CD4-positive, CD25-positive, alpha-beta regulatory T cell (primary cell): ENCODE measurements around the gene GBP7. TPM values are rescaled to one million over a fixed set of nuclear protein-coding genes. Genes with fewer than 3 reads are reported as not detected.
A peak's percentile ranks its signal among the peaks of the same experiment; 100 is the strongest.

Experiments used
- ATAC-seq, 2 donors: fragments of 150-1000 bp; cut with Tn5 transposase; one replicate each; pipeline ENCODE4 v1.10.0; 2021; ENCODE audit warnings: low read depth in 2 of 2, moderate number of reproducible peaks in 2 of 2, moderate library complexity in 1 of 2
- DNase-seq, 3 donors: peaks; one replicate each; pipeline versions ENCODE4 v3.0.0 to v3.0.0-alpha.2; 2012 to 2022; ENCODE audit warnings: mixed read lengths in 1 of 3
- H3K27ac ChIP-seq: one replicate; pipeline ENCODE4 v1.7.0; 2013; ENCODE audit warnings: mild to moderate bottlenecking, low read length; ENCODE audit not compliant: insufficient read depth, poor library complexity, severe bottlenecking
- H3K27me3 ChIP-seq: one replicate; pipeline ENCODE4 v1.7.0; 2013; ENCODE audit warnings: low read length; ENCODE audit not compliant: control insufficient read depth, insufficient read depth
- H3K36me3 ChIP-seq: one replicate; pipeline ENCODE4 v1.7.0; 2013; ENCODE audit warnings: mild to moderate bottlenecking, low read length, moderate library complexity; ENCODE audit not compliant: control insufficient read depth, insufficient read depth
- H3K4me1 ChIP-seq: 2 replicates; pipeline ENCODE4 v1.7.0; 2013; ENCODE audit warnings: mild to moderate bottlenecking, low read length; ENCODE audit not compliant: insufficient read depth, control insufficient read depth, poor library complexity, severe bottlenecking
- H3K4me3 ChIP-seq: one replicate; pipeline ENCODE4 v1.7.0; 2013; ENCODE audit warnings: low read depth, mild to moderate bottlenecking, low read length, moderate library complexity
- H3K9me3 ChIP-seq, 2 experiments: 1 replicate in 1 of 2; 2 replicates in 1 of 2; pipeline ENCODE4 v1.7.0; 2013; ENCODE audit warnings: low read length in 2 of 2, mild to moderate bottlenecking in 1 of 2, moderate library complexity in 1 of 2; ENCODE audit not compliant: control insufficient read depth in 2 of 2
- H3K27ac Mint-ChIP-seq, 3 donors: one replicate each; pipeline ENCODE4 v1.8.0; 2020 to 2022; ENCODE audit warnings: mild to moderate bottlenecking in 3 of 3, mixed read lengths in 3 of 3, moderate library complexity in 2 of 3
- H3K27me3 Mint-ChIP-seq: one replicate; pipeline ENCODE4 v1.8.0; 2022; ENCODE audit warnings: mild to moderate bottlenecking, mixed read lengths
- H3K36me3 Mint-ChIP-seq: one replicate; pipeline ENCODE4 v1.8.0; 2020; ENCODE audit warnings: mixed read lengths
- H3K4me1 Mint-ChIP-seq, 4 donors: one replicate each; pipeline ENCODE4 v1.8.0; 2020 to 2022; ENCODE audit warnings: mixed read lengths in 4 of 4, mild to moderate bottlenecking in 1 of 4
- H3K4me3 Mint-ChIP-seq, 4 donors: one replicate each; pipeline ENCODE4 v1.8.0; 2020 to 2022; ENCODE audit warnings: mild to moderate bottlenecking in 4 of 4, mixed read lengths in 4 of 4, moderate library complexity in 3 of 4
- H3K9me3 Mint-ChIP-seq, 7 donors: one replicate each; pipeline ENCODE4 v1.8.0; 2020 to 2022; ENCODE audit warnings: mixed read lengths in 7 of 7, mild to moderate bottlenecking in 3 of 7, moderate library complexity in 2 of 7
- polyA plus RNA-seq, 4 donors: library from polyadenylated mRNA; unstranded; fragments of 300-500 nt; fragmentation: Illumina TruSeq; gene quantifications; one replicate each; pipeline ENCODE4 v1.2.3, GENCODE V29; 2021
- total RNA-seq: library from RNA; stranded (reverse); gene quantifications from one replicate; pipeline ENCODE4 v1.2.3, GENCODE V29; 2022

GBP7 gene
- total and polyA plus RNA-seq, 5 donors from 2014 or later, result 0.11 to 0.20 TPM; not detected in 3

- no peak overlapping the region for H3K27ac Mint-ChIP-seq
- Histone ChIP-seq H3K9me3 (no peaks in the 10 kb centered on the region), H3K27me3 (peaks cover 2% of the 10 kb centered on the region), H3K27ac (no peak overlapping the region), H3K36me3 (no peaks in the 10 kb centered on the region), H3K4me3 (no peak overlapping the region), H3K4me1 (no peaks in the 10 kb centered on the region)
- no peaks in the 10 kb centered on the region for H3K36me3 Mint-ChIP-seq
- peaks cover 0 to 12% (median 1%) of the 10 kb centered on the region in 4 donors for H3K4me1 Mint-ChIP-seq
- peaks cover 20% of the 10 kb centered on the region for H3K27me3 Mint-ChIP-seq
- DNase-seq (no peak), ATAC-seq (no peak)
- peaks cover 0 to 2% (median 0%) of the 10 kb centered on the region in 7 donors for H3K9me3 Mint-ChIP-seq
- H3K4me3 Mint-ChIP-seq, result no peak overlapping the region
These were observed 26.6 kb downstream of the GBP7 start for GRCh38 chr1:89149229-89149628.

DNA sequence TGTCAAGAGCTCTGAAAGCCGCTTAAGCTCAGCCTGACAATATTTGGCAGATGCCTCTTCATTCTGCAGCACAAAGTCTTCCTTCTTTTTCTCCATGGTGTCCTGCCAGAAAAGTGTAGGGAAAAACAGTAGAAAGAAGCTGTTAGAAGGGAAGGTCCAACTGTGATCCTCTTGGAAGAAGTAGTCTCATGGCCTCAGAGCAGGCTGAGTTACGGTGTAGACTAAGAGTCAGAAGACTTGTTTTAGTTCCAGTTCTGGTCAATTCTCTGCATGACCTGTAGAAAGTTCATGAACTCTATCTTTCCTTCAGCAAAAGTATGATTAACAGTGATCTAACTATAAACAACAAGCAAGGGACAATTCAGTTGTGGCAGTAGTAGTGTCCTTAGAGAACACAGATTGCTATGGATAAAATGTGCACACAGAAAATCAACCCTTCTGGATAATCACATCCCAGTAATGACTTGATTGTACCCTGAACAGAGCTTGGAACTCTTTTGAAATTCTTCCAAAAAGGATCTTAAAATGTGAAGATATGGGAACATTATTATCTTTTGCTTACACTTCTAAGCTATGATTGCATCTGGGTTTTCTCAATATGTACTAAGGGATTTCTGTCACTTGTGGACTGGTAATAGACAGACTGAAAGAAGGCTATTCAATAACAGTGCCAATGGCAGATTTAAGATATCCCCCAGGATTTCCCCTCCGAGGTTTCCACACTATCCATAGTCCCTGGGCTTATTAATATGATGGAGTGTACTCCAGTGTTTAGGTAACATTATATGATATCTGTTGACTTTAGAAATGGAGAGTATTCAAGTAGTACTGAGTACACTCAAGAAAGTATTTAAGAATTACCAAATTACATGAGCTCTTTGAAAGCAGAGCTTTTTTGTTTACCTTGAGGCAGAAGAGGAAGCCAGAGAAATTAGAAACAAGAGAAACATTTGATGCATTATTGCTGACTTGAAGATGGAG, 27.8 kb downstream of the GBP7 start:
- Mint-ChIP-seq H3K4me3 (no peak overlapping the region), H3K27me3 (peaks cover 20% of the 10 kb centered on the region), H3K36me3 (no peaks in the 10 kb centered on the region), H3K9me3 (no peaks in the 10 kb centered on the region), H3K27ac (no peak overlapping the region), H3K4me1 (peaks cover 0 to 12% (median 1%) of the 10 kb centered on the region in 4 donors)
- no peak overlapping the region for H3K4me3 ChIP-seq
- H3K9me3 ChIP-seq, result no peaks in the 10 kb centered on the region
- no peak overlapping the region for H3K27ac ChIP-seq
- ATAC-seq (no peak), DNase-seq (no peak)
- no peaks in the 10 kb centered on the region for H3K4me1 ChIP-seq
- H3K27me3 ChIP-seq, result peaks cover 2% of the 10 kb centered on the region
- H3K36me3 ChIP-seq, result no peaks in the 10 kb centered on the region

- H3K27me3 ChIP-seq, result peaks cover 2% of the 10 kb centered on the region
- H3K36me3 ChIP-seq, result no peaks in the 10 kb centered on the region
- ATAC-seq, result no peak
- H3K4me3 ChIP-seq, result no peak overlapping the region
- Mint-ChIP-seq H3K4me1 (peaks cover 0 to 12% (median 2%) of the 10 kb centered on the region in 4 donors), H3K27me3 (peaks cover 20% of the 10 kb centered on the region), H3K9me3 (no peaks in the 10 kb centered on the region), H3K27ac (no peak overlapping the region), H3K36me3 (no peaks in the 10 kb centered on the region), H3K4me3 (no peak overlapping the region)
- no peaks in the 10 kb centered on the region for H3K9me3 ChIP-seq
- H3K27ac ChIP-seq, result no peak overlapping the region
- DNase-seq, result no peak
- H3K4me1 ChIP-seq, result no peaks in the 10 kb centered on the region
These were observed 29.1 kb downstream of the GBP7 start for GRCh38 chr1:89146721-89147120.

DNA sequence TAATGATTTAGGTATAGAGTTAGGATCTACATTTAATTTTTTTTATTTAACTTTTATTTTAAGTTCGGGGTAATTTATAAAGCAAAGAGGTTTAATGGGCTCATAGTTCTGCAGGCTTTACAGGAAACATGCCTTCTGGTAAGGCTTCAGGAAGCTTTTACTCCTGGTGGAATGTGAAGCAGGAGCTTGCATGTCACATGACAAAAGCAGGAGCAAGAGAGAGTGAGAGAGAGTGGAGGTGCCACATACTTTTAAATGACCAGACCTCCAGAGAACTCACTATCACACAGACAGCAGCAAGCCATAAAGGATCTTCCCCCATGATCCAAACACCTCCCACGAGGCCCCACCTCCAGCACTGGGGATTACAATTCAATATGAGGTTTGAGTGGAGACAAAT, 32.3 kb downstream of the GBP7 start:
- Histone ChIP-seq H3K36me3 (no peaks in the 10 kb centered on the region), H3K4me3 (no peak overlapping the region), H3K4me1 (no peaks in the 10 kb centered on the region), H3K27me3 (peaks cover 2% of the 10 kb centered on the region), H3K9me3 (no peaks in the 10 kb centered on the region), H3K27ac (no peak overlapping the region)
- no peak for DNase-seq
- no peak overlapping the region for H3K27ac Mint-ChIP-seq
- H3K9me3 Mint-ChIP-seq, result peaks cover 0 to 4% (median 0%) of the 10 kb centered on the region in 7 donors
- H3K27me3 Mint-ChIP-seq, result peaks cover 15% of the 10 kb centered on the region
- ATAC-seq, result no peak
- no peak overlapping the region for H3K4me3 Mint-ChIP-seq
- no peaks in the 10 kb centered on the region for H3K36me3 Mint-ChIP-seq
- peaks cover 0 to 6% (median 3%) of the 10 kb centered on the region in 4 donors for H3K4me1 Mint-ChIP-seq

GRCh38 chr1:89142160-89142559, 33.6 kb downstream of the GBP7 start:
- DNase-seq, result no peak
- H3K27ac Mint-ChIP-seq, result no peak overlapping the region
- no peaks in the 10 kb centered on the region for H3K36me3 Mint-ChIP-seq

GRCh38 chr1:89133747-89134146, 42.1 kb downstream of the GBP7 start:
- Histone ChIP-seq H3K4me3 (no peak overlapping the region), H3K27ac (no peak overlapping the region), H3K36me3 (no peaks in the 10 kb centered on the region), H3K4me1 (peaks cover 11% of the 10 kb centered on the region), H3K27me3 (no peaks in the 10 kb centered on the region), H3K9me3 (no peaks in the 10 kb centered on the region)
- DNase-seq (no peak), ATAC-seq (no peak)
- H3K4me3 Mint-ChIP-seq, result no peak overlapping the region
- H3K27ac Mint-ChIP-seq, result no peak overlapping the region
- H3K4me1 Mint-ChIP-seq, result peaks cover 8 to 15% (median 13%) of the 10 kb centered on the region in 4 donors
- peaks cover 9% of the 10 kb centered on the region for H3K27me3 Mint-ChIP-seq
- H3K9me3 Mint-ChIP-seq, result peaks cover 0 to 17% (median 5%) of the 10 kb centered on the region in 7 donors
- H3K36me3 Mint-ChIP-seq, result no peaks in the 10 kb centered on the region

More at GRCh38 chr1:89142160-89142559, 33.6 kb downstream of the GBP7 start:
- H3K36me3 ChIP-seq, result no peaks in the 10 kb centered on the region
- H3K9me3 ChIP-seq, result no peaks in the 10 kb centered on the region
- H3K9me3 Mint-ChIP-seq, result peaks cover 0 to 6% (median 1%) of the 10 kb centered on the region in 7 donors
- H3K4me3 Mint-ChIP-seq, result no peak overlapping the region
- peaks cover 0 to 6% (median 1%) of the 10 kb centered on the region in 4 donors for H3K4me1 Mint-ChIP-seq
- no peak overlapping the region for H3K4me3 ChIP-seq
- H3K27ac ChIP-seq, result no peak overlapping the region
- H3K27me3 ChIP-seq, result no peaks in the 10 kb centered on the region
- H3K4me1 ChIP-seq, result no peaks in the 10 kb centered on the region
- peaks cover 8% of the 10 kb centered on the region for H3K27me3 Mint-ChIP-seq
- ATAC-seq, result no peak

DNA sequence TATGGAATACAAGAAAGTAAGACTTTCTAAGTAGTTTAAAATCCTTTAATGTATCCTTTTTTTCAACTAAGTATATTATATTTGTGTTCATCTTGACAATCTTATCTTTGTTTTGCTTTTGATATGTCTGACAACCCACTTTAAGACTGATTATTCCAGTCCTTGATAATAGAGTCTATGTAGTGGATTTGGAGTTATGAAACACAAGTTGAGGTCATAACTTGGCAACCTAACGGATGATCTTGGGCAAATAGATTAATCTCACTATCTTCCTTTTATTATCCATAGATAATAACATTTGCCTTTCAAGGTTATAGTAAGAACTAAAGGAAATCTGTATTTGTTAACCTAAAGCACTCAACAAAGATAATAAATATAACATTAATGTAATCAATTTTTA, 45.1 kb downstream of the GBP7 start:
- no peaks in the 10 kb centered on the region for H3K36me3 Mint-ChIP-seq
- ATAC-seq, result no peak
- H3K4me3 Mint-ChIP-seq, result peak overlapping the region in 1 of 4 donors; percentile 91
- Histone ChIP-seq H3K4me1 (peaks cover 20% of the 10 kb centered on the region), H3K27me3 (no peaks in the 10 kb centered on the region), H3K27ac (no peak overlapping the region), H3K4me3 (no peak overlapping the region), H3K36me3 (no peaks in the 10 kb centered on the region), H3K9me3 (no peaks in the 10 kb centered on the region)
- peaks cover 10% of the 10 kb centered on the region for H3K27me3 Mint-ChIP-seq
- no peak overlapping the region for H3K27ac Mint-ChIP-seq
- H3K4me1 Mint-ChIP-seq, result peaks cover 15 to 30% (median 19%) of the 10 kb centered on the region in 4 donors
- no peak for DNase-seq
- peaks cover 0 to 17% (median 1%) of the 10 kb centered on the region in 7 donors for H3K9me3 Mint-ChIP-seq
